Stimulated activated CD8-positive, alpha-beta memory T cell treated with anti-CD3 and anti-CD28 coated beads, Interleukin-4, amount 100 ng/mL, for 1 hour (primary cell): ENCODE results near the gene GATM.

Experiments used
- DNase-seq, 2 donors: peaks; one replicate each; pipeline ENCODE4 v3.0.0-alpha.2; 2020; ENCODE audit warnings: low read depth in 2 of 2, low spot score in 1 of 2

Gene GATM

GRCh38 chr15:45378149-45378912 lies at the start of gene GATM:
Gene GATM, minus strand, starts transcription at chr15:45378544. Its CDS starts 91 bp downstream, at chr15:45378453.
- peak in 1 of 2 donors; percentile 8 for DNase-seq

GRCh38 chr15:45427085-45427484 lies 48.7 kb upstream of the GATM start:
- no peak for DNase-seq

GRCh38 chr15:45425135-45425534 lies 46.8 kb upstream of the GATM start:
- no peak for DNase-seq

GRCh38 chr15:45424429-45424828 lies 46.1 kb upstream of the GATM start:
- DNase-seq, result no peak

- DNase-seq, result no peak
Measured at GRCh38 chr15:45417303-45417950, 39.1 kb upstream of the GATM start.

- no peak for DNase-seq
Measured at GRCh38 chr15:45414215-45414885, 36.0 kb upstream of the GATM start.

- no peak for DNase-seq
Measured at GRCh38 chr15:45409596-45409995, 31.3 kb upstream of the GATM start.

- no peak for DNase-seq
Measured at GRCh38 chr15:45407786-45408185, 29.4 kb upstream of the GATM start.

- peak in 1 of 2 donors; percentile 2 for DNase-seq
Measured at GRCh38 chr15:45402955-45403877, 24.9 kb upstream of the GATM start.

GRCh38 chr15:45402162-45402954 lies 24.0 kb upstream of the GATM start:
- DNase-seq, result peak; percentile 90 to 93

- DNase-seq, result no peak
Measured at GRCh38 chr15:45401665-45402161, 23.4 kb upstream of the GATM start.

GRCh38 chr15:45399381-45400212 lies 21.3 kb upstream of the GATM start:
- no peak for DNase-seq

- DNase-seq, result no peak
Measured at GRCh38 chr15:45397116-45397665, 18.8 kb upstream of the GATM start.

GRCh38 chr15:45395943-45396342 lies 17.6 kb upstream of the GATM start:
- no peak for DNase-seq

GRCh38 chr15:45394681-45395080 lies 16.3 kb upstream of the GATM start:
- DNase-seq, result no peak

- DNase-seq, result no peak
Measured at GRCh38 chr15:45393851-45394250, 15.5 kb upstream of the GATM start.

GRCh38 chr15:45392584-45392855 lies 14.2 kb upstream of the GATM start:
- no peak for DNase-seq

- no peak for DNase-seq
Measured at GRCh38 chr15:45391746-45392583, 13.6 kb upstream of the GATM start.
